Measurements from ENCODE around the gene MRPS31.
"Not testable (repeated sequence)": the region's sequence is repeated elsewhere in the genome, so short reads cannot be mapped to it uniquely, and the experiment has no call there.

The MRPS31 gene

DNA sequence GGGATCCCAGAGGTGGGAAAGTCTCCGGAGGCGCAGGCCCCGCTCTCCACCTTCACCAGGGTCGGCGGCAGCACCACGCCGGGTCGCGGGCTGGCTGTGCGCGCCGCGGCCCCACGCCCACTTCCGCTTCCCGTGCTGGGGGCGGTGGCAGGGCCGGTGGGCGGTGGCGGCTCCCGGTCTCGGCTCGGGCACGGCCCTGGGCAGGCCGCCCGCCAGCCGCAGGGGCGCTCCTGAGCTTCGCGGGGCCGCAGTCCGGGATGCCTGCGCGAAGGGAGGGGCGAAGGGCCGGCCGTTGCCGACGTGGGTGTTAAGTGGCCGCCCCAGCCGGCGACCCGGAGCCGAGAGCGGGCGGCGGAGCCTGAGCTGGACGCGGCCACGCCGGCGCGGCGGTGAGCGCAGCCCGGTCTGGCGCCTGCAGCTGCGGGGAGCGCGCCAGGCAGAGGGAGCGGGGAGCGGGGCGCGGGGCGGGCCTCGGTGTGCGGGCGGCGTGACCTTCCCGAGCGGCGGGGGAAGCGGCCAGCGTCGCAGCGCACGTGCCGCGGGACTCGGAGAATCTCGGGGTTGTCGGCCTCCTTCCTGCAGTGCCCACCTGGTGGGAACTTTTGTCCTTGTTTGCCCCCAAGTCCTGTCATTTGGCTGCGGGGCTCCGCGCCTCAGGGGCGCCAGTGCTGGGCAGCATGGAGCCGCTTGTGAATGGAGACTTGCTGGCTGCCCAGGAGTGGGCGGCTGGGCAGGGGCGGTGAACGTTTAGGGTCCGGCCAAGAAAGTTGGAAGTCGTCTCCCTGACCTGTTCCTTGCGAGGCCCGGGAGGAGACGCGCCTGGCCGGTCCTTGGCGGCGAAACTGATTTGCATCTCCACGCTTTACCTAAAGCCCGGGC lies 18.5 kb upstream of the MRPS31 start, which contains the start of gene SLC25A15:
Gene SLC25A15, plus strand, starts transcription at position 337 of the 879 bp plus-strand sequence. CDS start 3,616 bp downstream, outside the sequence.
- DNase-seq, result peak; percentile 63 to 73

GRCh38 chr13:40788540-40789274 lies 17.7 kb upstream of the MRPS31 start:
- not testable (repeated sequence) for DNase-seq

GRCh38 chr13:40787062-40787461 lies 16.1 kb upstream of the MRPS31 start:
- no peak for DNase-seq

GRCh38 chr13:40786568-40786996 lies 15.6 kb upstream of the MRPS31 start:
- DNase-seq, result no peak

DNA sequence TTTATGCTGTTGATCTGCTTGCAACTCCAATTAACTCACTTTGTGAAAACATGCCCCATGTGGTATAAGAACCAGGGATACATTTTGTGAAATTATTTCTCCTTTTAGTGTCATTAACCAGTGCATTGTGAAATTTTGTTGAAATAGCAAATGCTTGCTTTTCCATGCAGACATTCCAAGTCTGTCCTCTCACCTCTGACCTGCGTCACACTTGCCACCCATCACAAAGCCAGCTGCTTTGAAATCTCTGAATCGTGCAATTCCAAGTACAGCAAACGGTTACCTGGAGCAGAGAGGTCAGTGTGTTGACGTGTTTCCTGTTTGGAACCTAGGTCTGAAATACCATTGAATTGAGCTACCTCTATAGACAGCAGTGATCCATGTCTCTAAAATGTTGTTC lies 13.6 kb upstream of the MRPS31 start:
- DNase-seq, result no peak

DNA sequence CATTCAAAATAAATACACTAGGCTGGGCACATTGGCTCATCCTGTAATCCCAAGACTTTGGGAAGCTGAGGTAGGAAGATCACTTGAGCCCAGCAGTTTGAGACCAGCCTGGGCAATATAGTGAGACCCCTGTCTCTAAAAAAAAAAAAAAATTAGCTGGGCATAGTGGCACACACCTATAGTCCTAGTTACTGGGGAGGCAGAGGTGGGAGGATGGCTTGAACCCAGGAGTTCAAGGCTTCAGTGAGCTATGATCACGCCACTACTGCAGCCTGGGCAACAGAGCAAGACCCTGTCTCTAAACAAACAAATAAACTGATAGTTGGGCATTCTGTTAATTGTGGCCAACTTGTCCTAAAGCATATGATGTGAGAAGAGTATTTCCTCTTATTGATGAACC lies 12.0 kb upstream of the MRPS31 start:
- not testable (repeated sequence) for DNase-seq

GRCh38 chr13:40781717-40782116 lies 10.7 kb upstream of the MRPS31 start:
- no peak for DNase-seq

DNA sequence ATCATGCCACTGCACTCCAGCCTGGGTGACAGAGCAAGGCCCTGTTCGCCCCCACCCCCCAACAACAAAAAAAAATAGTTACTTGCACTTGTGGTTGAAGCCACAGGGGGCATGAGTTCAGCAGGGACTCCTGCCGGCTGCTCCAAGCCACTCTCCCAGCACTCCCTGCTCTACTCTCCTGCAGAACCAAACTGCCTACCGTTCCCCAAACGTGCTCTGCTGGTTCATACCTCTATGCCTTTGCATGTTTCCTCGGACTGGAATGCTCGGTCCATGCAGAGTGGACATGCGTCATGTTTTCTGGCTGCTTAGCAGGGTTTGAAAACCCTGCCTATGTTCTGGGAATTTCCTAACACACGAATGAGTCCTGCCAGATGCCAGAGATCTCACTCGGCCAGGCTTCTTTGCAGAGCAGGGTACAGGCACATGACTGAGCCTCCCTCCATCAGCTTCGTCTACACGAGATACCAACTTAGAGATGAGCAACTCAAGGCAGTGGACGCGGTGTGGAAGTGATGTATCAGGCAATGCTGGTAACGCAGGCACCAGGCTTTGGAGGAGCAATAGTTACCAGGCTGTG lies 9.9 kb upstream of the MRPS31 start:
- DNase-seq, result no peak

DNA sequence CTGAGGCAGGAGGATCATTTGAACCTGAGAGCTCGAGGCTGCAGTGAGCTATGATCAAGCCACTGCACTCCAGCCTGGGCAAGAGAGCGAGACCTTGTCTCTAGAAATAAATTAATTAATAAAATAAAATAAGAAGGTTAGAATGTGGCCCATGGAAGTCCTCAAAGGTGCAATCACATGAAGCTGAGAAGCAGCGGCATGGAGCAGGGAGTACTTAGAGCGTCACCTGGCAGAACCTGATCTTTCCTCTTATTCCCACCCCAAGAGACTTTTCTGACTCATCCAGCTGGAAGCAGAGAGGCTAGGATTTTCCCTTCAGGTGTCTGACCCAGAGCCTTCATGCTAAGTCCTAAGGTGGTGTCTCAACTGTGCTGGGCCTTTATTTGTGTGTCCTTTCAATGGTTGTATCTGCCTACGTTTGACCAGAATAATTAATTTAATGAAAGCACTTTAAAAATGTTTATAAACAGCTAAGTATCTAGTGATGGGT lies 8.9 kb upstream of the MRPS31 start:
- DNase-seq, result no peak

DNA sequence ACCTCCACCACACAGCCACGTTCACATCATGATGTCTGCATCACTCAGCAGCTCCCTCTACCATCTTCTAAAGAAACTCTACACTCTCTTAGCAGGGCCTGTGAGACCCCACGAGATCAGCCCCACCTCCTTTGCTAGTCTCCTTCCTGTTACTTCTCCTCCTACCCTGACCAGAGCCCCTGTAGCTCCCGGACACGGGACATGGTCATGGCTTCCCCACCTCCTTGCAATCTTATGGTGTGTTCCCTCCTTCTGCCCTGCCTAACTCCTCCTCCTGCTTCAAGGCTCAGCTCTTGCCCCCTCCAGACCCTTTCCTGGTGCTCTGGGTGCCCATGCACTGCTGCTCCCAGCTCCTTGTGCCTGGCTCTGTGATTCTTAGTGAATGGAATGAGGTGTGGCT lies 8.1 kb upstream of the MRPS31 start:
- no peak for DNase-seq

DNA sequence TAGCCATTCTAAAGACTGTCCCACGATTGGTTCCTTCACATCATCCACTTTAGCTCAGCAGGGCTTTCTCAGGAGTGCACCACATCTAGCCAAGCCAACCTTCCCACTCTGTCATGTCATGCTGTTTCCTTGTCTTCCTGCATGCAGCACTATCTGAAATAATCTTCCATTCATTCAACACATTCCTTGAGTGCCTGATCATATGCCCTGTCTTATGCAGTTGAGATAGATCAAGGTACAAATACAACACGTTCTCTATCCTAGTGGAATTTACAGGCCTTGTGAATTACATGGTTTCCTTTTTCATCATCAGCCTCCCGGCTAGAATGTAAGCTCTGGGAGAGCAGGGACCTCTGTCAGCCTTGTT lies 6.8 kb upstream of the MRPS31 start:
- no peak for DNase-seq

DNA sequence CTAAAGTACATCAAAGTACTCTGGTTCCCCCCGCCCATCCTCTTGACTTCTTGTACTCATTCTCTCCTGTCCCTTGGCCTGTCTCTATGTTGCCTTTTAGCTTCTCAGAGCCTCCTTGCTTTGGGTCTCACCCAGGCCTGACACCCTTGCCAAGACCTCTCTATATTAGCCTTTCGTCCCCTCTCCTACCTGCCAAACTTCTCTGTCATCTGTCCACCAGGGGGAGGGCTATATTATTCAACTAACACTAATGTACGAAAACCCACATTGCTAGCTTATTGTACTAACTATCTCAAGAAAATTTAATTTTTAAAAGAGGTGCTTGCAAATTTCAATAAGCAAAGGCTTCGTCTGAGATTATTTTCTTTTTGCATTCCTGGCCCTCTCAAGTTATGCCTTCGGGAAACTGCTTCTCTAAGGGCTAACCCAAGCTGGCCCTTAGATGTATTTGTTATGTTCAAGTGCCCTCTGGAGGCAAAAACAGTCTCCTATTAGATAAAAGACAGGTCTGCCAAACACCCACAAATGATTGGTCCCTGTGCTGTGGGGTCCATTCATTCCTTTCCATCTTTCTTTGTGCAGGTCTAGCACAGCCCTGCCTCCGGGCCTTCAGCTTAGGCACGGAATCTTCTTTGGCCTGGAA lies 6.3 kb upstream of the MRPS31 start:
- peak; percentile 44 to 70 for DNase-seq

DNA sequence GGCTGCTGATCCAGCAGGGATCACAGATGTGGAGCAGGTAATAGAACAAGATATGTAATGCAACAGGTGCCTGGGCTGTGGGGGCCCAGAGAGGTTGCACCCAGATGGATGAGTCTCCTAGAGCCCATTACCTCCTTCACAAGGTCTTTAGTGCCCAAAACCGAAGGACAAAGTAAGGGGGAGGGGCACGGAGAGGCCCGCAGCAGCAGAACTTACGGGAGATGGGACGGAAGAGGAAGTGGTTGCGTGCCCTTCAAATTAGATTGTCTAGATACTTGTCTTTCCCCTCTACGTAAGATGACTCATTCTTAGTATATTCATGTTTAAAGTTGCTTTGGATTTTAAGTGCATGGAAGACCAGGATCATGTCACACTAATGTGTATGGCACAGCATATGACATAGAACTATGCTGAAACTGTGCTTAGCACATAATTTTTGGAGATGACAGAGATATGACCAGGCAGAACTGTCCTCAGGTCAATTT lies 5.7 kb upstream of the MRPS31 start:
- DNase-seq, result peak; percentile 70 to 79

- peak in 1 of 2 donors; percentile 25 for DNase-seq
Measured at GRCh38 chr13:40776232-40776631, 5.2 kb upstream of the MRPS31 start.

GRCh38 chr13:40774672-40775071 lies 3.7 kb upstream of the MRPS31 start:
- no peak for DNase-seq

DNA sequence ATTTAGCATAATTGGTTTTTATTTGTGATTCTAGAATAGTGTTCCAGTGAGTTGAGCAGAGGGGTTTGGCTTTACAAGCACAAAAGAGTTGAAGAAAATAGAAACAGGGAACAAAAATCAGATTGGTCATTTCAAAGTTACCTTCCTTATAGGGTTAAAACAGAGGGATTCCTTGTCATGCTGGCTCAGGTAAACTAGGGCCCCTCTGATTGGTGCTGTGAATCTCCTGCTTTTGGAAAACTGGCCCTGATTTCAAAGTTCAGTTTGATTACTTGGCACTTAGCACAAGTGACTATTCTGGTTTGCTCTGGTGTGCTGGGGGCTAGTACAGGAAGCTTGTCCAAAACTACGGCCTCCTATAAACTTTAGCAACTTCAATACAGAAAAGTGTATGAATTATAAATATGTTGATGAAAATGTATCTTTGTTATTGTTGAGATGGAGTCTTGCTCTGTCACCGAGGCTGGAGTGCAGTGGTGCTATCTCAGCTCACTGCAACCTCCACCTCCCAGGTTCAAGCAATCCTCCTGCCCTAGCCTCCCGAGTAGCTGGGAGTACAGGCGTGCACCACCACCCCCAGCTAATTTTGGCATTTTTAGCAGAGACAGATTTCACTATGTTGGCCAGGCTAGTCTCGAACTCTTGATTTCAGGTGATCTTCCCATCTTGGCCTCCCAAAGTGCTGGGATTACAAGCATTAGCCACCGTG lies 1.9 kb upstream of the MRPS31 start:
- DNase-seq, result no peak

DNA sequence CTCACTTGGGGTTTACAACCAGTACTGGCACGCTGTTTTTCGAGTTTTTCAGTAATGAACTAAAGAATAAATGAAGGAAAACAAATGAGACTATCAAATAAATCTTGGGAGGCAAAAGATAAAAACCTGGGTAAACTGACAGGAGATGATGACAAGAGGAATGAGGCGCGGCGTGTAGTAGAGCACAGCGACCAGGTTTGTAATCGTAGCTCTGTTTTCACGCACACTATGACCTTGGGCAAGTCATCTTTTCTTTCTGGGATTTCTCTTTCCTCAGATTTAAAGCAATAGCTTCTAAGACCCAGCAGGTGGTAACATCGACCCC lies 419 bp downstream of the MRPS31 start:
- no peak for DNase-seq

GRCh38 chr13:40769970-40770369 lies 1.0 kb downstream of the MRPS31 start:
- no peak for DNase-seq

GRCh38 chr13:40765602-40766001 lies 5.4 kb downstream of the MRPS31 start:
- DNase-seq, result no peak

GRCh38 chr13:40764587-40765403 lies 6.2 kb downstream of the MRPS31 start:
- DNase-seq, result peak in 1 of 2 donors; percentile 45

DNA sequence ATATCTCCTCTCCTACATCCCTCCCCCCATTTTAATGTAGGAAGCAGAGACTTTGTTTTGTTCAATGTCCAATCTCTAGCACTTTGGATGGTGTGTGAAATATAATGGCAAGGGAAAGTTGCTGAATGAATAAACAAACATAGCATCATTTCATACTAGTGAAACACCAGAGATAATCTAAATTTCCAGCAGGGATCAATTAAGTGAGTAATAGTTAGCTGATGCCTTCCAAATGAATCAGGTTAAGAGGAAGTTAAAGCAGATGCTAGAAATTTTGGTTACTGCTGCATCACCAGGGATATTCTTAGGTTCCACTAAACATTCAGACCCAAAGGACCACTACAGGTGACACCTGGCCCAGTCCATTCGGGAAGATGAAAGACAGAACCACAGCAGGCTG lies 8.1 kb downstream of the MRPS31 start:
- no peak for DNase-seq

All from CD4-positive, alpha-beta T cell treated with Interleukin-4 for 1 hour (primary cell).